ENCODE results near the gene NPHS1.

Gene NPHS1

GRCh38 chr19:35890113-35890650, 37.9 kb upstream of the NPHS1 start:
- Histone ChIP-seq H3K9me2 (replicated peaks; ENCODE audit: low read depth, low read length) (no peaks in the 10 kb centered on the region), H3F3A (ENCODE audit: low read depth) (no peaks in the 10 kb centered on the region), H3K36me3 (ENCODE audit: insufficient read depth, low read length) (peaks cover 38% of the 10 kb centered on the region; the same call in 1 of the 2 replicates), H3K4me3 (ENCODE audit: low read length, poor library complexity, severe bottlenecking) (no peak overlapping the region), H2AFZ (ENCODE audit: low read length) (no peak overlapping the region), H3K27me3 (ENCODE audit: insufficient read depth, low read length, poor library complexity, severe bottlenecking) (no peaks in the 10 kb centered on the region), H3K79me2 (ENCODE audit: insufficient read depth, low read length) (no peaks in the 10 kb centered on the region), H3K9me3 (ENCODE audit: insufficient read depth, low read depth, low read length) (no peaks in the 10 kb centered on the region), H3K9ac (ENCODE audit: low read depth, low read length, poor library complexity, severe bottlenecking) (no peak overlapping the region), H4K20me1 (ENCODE audit: insufficient read depth, low read length, poor library complexity, severe bottlenecking) (no peaks in the 10 kb centered on the region), H3K4me1 (ENCODE audit: insufficient read depth, low read length, poor library complexity, severe bottlenecking) (no peaks in the 10 kb centered on the region), H3K4me2 (ENCODE audit: low read depth, low read length, poor library complexity, severe bottlenecking) (no peak overlapping the region)
- no peak for TF ChIP-seq EZH2phosphoT487 (IDR thresholded peaks at IDR 0.05; ENCODE audit: borderline replicate concordance)
- TF ChIP-seq CTCF (conservative IDR thresholded peaks at IDR 0.05; ENCODE audit: low read length): no peak

- Histone ChIP-seq H3K9me2 (replicated peaks; ENCODE audit: low read depth, low read length) (no peaks in the 10 kb centered on the region), H3K27me3 (ENCODE audit: insufficient read depth, low read length, poor library complexity, severe bottlenecking) (no peaks in the 10 kb centered on the region), H3K79me2 (ENCODE audit: insufficient read depth, low read length) (no peaks in the 10 kb centered on the region), H4K20me1 (ENCODE audit: insufficient read depth, low read length, poor library complexity, severe bottlenecking) (no peaks in the 10 kb centered on the region), H2AFZ (ENCODE audit: low read length) (no peak overlapping the region), H3K4me2 (ENCODE audit: low read depth, low read length, poor library complexity, severe bottlenecking) (no peak overlapping the region), H3K9me3 (ENCODE audit: insufficient read depth, low read depth, low read length) (no peaks in the 10 kb centered on the region), H3K9ac (ENCODE audit: low read depth, low read length, poor library complexity, severe bottlenecking) (no peak overlapping the region), H3K4me3 (ENCODE audit: low read length, poor library complexity, severe bottlenecking) (no peak overlapping the region), H3K4me1 (ENCODE audit: insufficient read depth, low read length, poor library complexity, severe bottlenecking) (no peaks in the 10 kb centered on the region), H3K36me3 (ENCODE audit: insufficient read depth, low read length) (peaks cover 38% of the 10 kb centered on the region; the same call in 1 of the 2 replicates), H3F3A (ENCODE audit: low read depth) (no peaks in the 10 kb centered on the region)
- TF ChIP-seq CTCF (conservative IDR thresholded peaks at IDR 0.05; ENCODE audit: low read length): no peak
- no peak for TF ChIP-seq EZH2phosphoT487 (IDR thresholded peaks at IDR 0.05; ENCODE audit: borderline replicate concordance)
These were observed 37.2 kb upstream of the NPHS1 start for GRCh38 chr19:35889370-35890112.

GRCh38 chr19:35888398-35888797, 36.1 kb upstream of the NPHS1 start:
- H3K4me1 ChIP-seq (ENCODE audit: insufficient read depth, low read length, poor library complexity, severe bottlenecking): no peaks in the 10 kb centered on the region
- no peak overlapping the region for H2AFZ ChIP-seq (ENCODE audit: low read length)
- TF ChIP-seq EZH2phosphoT487 (IDR thresholded peaks at IDR 0.05; ENCODE audit: borderline replicate concordance) (no peak), CTCF (conservative IDR thresholded peaks at IDR 0.05; ENCODE audit: low read length) (no peak)
- H3K4me2 ChIP-seq (ENCODE audit: low read depth, low read length, poor library complexity, severe bottlenecking): no peak overlapping the region
- no peaks in the 10 kb centered on the region for H3K27me3 ChIP-seq (ENCODE audit: insufficient read depth, low read length, poor library complexity, severe bottlenecking)
- no peaks in the 10 kb centered on the region for H3K79me2 ChIP-seq (ENCODE audit: insufficient read depth, low read length)
- H3K9me3 ChIP-seq (ENCODE audit: insufficient read depth, low read depth, low read length): no peaks in the 10 kb centered on the region
- peaks cover 38% of the 10 kb centered on the region; the same call in 1 of the 2 replicates for H3K36me3 ChIP-seq (ENCODE audit: insufficient read depth, low read length)
- H3K4me3 ChIP-seq (ENCODE audit: low read length, poor library complexity, severe bottlenecking): no peak overlapping the region
- H3K9me2 ChIP-seq (replicated peaks; ENCODE audit: low read depth, low read length): no peaks in the 10 kb centered on the region
- H3F3A ChIP-seq (ENCODE audit: low read depth): no peaks in the 10 kb centered on the region
- H4K20me1 ChIP-seq (ENCODE audit: insufficient read depth, low read length, poor library complexity, severe bottlenecking): no peaks in the 10 kb centered on the region
- no peak overlapping the region for H3K9ac ChIP-seq (ENCODE audit: low read depth, low read length, poor library complexity, severe bottlenecking)

Measured in Loucy (cell line).